Activated CD8-positive, alpha-beta T cell treated with anti-CD3 and anti-CD28 coated beads for 36 hours (primary cell): ENCODE measurements around the gene DGKB. TPM values are rescaled to one million over a fixed set of nuclear protein-coding genes. Genes with fewer than 3 reads are reported as not detected.

Source experiments
- ATAC-seq: fragments of 200-7000 bp; cut with Tn5 transposase; one replicate; pipeline ENCODE4 v1.10.0; 2021; ENCODE audit warnings: mild to moderate bottlenecking, moderate library complexity
- CTCF ChIA-PET: fragments of 350-600 bp; sonication (Branson Sonifier 250); formaldehyde crosslinking; loops from one replicate; lab custom pipeline; 2021; ENCODE audit warnings: antibody characterized with exemption; lab: Charles Lee
- POLR2A ChIA-PET: fragments of 350-600 bp; sonication (Branson Sonifier 250); formaldehyde crosslinking; loops from one replicate; lab custom pipeline; 2021; ENCODE audit warnings: antibody characterized with exemption; lab: Charles Lee
- DNase-seq: peaks from one replicate; pipeline ENCODE4 v3.0.0-alpha.2; 2020
- H3K27ac Mint-ChIP-seq: one replicate; pipeline ENCODE4 v1.8.0; 2021; ENCODE audit warnings: mild to moderate bottlenecking, mixed read lengths
- H3K27me3 Mint-ChIP-seq: one replicate; pipeline ENCODE4 v1.8.0; 2021; ENCODE audit warnings: mixed read lengths
- H3K36me3 Mint-ChIP-seq: one replicate; pipeline ENCODE4 v1.8.0; 2021; ENCODE audit warnings: low read depth, mixed read lengths
- H3K4me1 Mint-ChIP-seq: one replicate; pipeline ENCODE4 v1.8.0; 2021; ENCODE audit warnings: low read depth, mixed read lengths
- H3K4me3 Mint-ChIP-seq: one replicate; pipeline ENCODE4 v1.8.0; 2021; ENCODE audit warnings: mild to moderate bottlenecking, moderate library complexity, mixed read lengths
- H3K9me3 Mint-ChIP-seq: one replicate; pipeline ENCODE4 v1.8.0; 2021; ENCODE audit warnings: mixed read lengths
- intact Hi-C: fragments of 100-400 bp; cut with micrococcal nuclease; formaldehyde crosslinking; loops from one replicate; pipeline ENCODE4 v1.10.0; 2022
- total RNA-seq, 2 experiments: library from RNA; stranded (reverse); gene quantifications; one replicate each; pipeline ENCODE4 v1.2.3, GENCODE V29; 2021
- TF ChIP-seq, protein P1 (sequence below): fragments of 200-600 bp; IDR thresholded peaks from one replicate; pipeline ENCODE4 v1.8.0; 2022; ENCODE audit warnings: antibody characterized with exemption, mild to moderate bottlenecking

DGKB gene
- total RNA-seq, 2 experiments from 2014 or later: not detected

DNA sequence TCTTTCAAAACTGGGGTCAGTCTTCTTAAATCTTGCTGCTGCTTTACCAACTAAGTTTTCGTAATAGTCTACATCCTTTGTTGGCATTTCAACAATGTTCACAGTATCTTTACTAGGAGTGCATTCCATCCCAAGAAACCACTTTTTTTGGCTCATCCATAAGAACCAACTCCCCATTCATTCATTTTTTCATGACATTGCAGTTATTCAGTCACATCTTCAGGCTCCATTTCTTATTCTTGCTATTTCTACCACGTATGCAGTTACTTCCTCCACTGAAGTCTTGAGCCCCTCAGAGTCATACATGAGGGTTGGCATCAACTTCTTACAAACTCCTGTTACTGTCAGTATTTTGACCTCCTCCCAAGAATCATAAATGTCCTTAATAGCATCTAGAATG lies 392.3 kb downstream of the DGKB start:
- ChIA-PET POLR2A (no interaction called here), CTCF (no interaction called here)
- ATAC-seq: no peak
- H3K27ac Mint-ChIP-seq: no peak overlapping the region
- no peak overlapping the region for H3K4me3 Mint-ChIP-seq
- H3K36me3 Mint-ChIP-seq: no peaks in the 10 kb centered on the region
- no peaks in the 10 kb centered on the region for H3K4me1 Mint-ChIP-seq
- no peak for DNase-seq
- no peaks in the 10 kb centered on the region for H3K27me3 Mint-ChIP-seq
- intact Hi-C loops: no loop called here
- TF ChIP-seq, protein P1, sequence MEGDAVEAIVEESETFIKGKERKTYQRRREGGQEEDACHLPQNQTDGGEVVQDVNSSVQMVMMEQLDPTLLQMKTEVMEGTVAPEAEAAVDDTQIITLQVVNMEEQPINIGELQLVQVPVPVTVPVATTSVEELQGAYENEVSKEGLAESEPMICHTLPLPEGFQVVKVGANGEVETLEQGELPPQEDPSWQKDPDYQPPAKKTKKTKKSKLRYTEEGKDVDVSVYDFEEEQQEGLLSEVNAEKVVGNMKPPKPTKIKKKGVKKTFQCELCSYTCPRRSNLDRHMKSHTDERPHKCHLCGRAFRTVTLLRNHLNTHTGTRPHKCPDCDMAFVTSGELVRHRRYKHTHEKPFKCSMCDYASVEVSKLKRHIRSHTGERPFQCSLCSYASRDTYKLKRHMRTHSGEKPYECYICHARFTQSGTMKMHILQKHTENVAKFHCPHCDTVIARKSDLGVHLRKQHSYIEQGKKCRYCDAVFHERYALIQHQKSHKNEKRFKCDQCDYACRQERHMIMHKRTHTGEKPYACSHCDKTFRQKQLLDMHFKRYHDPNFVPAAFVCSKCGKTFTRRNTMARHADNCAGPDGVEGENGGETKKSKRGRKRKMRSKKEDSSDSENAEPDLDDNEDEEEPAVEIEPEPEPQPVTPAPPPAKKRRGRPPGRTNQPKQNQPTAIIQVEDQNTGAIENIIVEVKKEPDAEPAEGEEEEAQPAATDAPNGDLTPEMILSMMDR: no peak
- peaks cover 3% of the 10 kb centered on the region for H3K9me3 Mint-ChIP-seq

GRCh38 chr7:14507617-14508016 lies 394.9 kb downstream of the DGKB start:
- no peak for ATAC-seq
- no peaks in the 10 kb centered on the region for H3K4me1 Mint-ChIP-seq
- no peaks in the 10 kb centered on the region for H3K27me3 Mint-ChIP-seq
- intact Hi-C loops: no loop called here
- no peaks in the 10 kb centered on the region for H3K36me3 Mint-ChIP-seq
- POLR2A ChIA-PET: no interaction called here
- H3K27ac Mint-ChIP-seq: no peak overlapping the region
- TF ChIP-seq, protein P1: no peak
- peaks cover 6% of the 10 kb centered on the region for H3K9me3 Mint-ChIP-seq
- CTCF ChIA-PET: no interaction called here
- no peak overlapping the region for H3K4me3 Mint-ChIP-seq
- DNase-seq: no peak

DNA sequence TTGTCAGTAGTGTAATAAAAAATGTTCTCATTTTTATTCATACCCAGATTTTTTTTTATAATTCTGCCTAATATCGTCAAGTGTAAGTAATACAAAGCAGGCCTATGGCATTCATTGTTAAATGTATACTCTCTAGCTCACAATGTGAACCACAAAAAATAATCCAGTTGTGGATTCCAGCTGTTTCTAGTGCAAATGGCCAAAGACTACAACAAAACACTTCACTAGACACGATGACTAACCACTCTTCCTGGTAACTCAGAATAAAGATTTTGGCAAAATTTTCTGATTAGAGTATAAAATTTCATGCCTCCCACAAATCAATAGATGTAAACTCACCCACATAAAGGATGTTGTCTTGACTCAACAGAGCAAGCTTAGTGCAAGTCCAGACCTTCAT lies 396.6 kb downstream of the DGKB start:
- Mint-ChIP-seq H3K4me3 (no peak overlapping the region), H3K9me3 (peaks cover 10% of the 10 kb centered on the region), H3K36me3 (no peaks in the 10 kb centered on the region), H3K4me1 (no peaks in the 10 kb centered on the region), H3K27me3 (no peaks in the 10 kb centered on the region), H3K27ac (no peak overlapping the region)
- intact Hi-C loops: no loop called here
- no peak for DNase-seq
- ATAC-seq: no peak
- TF ChIP-seq, protein P1: no peak
- CTCF ChIA-PET: no interaction called here
- POLR2A ChIA-PET: no interaction called here

DNA sequence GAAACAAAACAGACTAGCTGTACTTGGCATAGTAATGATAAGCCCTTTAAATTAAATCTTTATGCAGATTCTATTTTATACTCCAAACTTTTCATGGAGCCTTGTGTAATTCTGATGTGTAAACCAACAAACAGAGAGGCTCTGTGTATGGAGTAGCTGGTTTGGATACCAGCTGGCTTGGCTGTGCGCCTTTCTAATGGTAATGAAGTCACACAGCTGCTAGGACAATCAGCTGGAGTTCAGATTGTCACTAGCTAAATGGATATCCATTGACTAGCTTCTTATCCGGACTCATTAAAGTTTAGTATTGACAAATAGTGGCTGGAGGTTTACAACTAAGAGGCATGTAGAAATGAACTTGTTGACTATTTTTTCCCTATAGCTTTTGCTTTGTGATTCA lies 398.4 kb downstream of the DGKB start:
- ChIA-PET POLR2A (no interaction called here), CTCF (no interaction called here)
- H3K4me3 Mint-ChIP-seq: no peak overlapping the region
- DNase-seq (no peak), ATAC-seq (no peak)
- TF ChIP-seq, protein P1: no peak
- no peaks in the 10 kb centered on the region for H3K4me1 Mint-ChIP-seq
- H3K27ac Mint-ChIP-seq: no peak overlapping the region
- intact Hi-C loops: no loop called here
- peaks cover 12% of the 10 kb centered on the region for H3K9me3 Mint-ChIP-seq
- H3K36me3 Mint-ChIP-seq: no peaks in the 10 kb centered on the region
- no peaks in the 10 kb centered on the region for H3K27me3 Mint-ChIP-seq

DNA sequence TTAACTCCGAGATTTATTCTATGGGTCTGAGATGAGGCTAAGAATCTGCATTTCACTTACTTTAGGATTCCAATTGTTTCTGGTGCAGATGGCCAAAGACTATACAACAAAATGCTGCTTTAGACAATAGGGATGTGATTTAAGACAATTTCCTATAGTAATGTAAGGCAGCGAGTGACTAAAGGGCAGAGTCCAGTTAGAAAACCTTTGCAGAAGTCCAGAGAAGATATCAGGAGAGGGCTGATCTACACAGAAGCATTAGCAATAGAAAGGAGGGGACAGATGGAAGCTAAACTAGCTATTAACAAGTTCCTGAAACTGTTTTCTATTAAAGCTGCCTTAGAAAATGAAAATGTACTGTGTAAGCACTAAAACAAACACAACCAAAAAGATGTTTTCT lies 398.9 kb downstream of the DGKB start:
- H3K4me1 Mint-ChIP-seq: no peaks in the 10 kb centered on the region
- no peak overlapping the region for H3K4me3 Mint-ChIP-seq
- ATAC-seq (no peak), DNase-seq (no peak)
- ChIA-PET POLR2A (no interaction called here), CTCF (no interaction called here)
- H3K27ac Mint-ChIP-seq: no peak overlapping the region
- TF ChIP-seq, protein P1: no peak
- H3K27me3 Mint-ChIP-seq: no peaks in the 10 kb centered on the region
- intact Hi-C loops: no loop called here
- H3K9me3 Mint-ChIP-seq: peaks cover 12% of the 10 kb centered on the region
- no peaks in the 10 kb centered on the region for H3K36me3 Mint-ChIP-seq
